Breast epithelium (tissue), 3 donors: ENCODE results near the gene POLR3B.

Experiments used
- POLR2AphosphoS5 ChIP-seq, 3 donors: sonication (generic); formaldehyde crosslinking; IDR thresholded peaks; one replicate each; pipeline ENCODE4 v1.6.1; 2017; ENCODE audit warnings: antibody characterized with exemption in 3 of 3
- TF ChIP-seq, protein P1 (sequence below), 3 donors: fragments of 450-650 bp; IDR thresholded peaks; one replicate each; pipeline ENCODE4 v1.5.1; 2016 to 2017; ENCODE audit warnings: antibody characterized with exemption in 3 of 3, mild to moderate bottlenecking in 3 of 3, moderate library complexity in 3 of 3

DNA sequence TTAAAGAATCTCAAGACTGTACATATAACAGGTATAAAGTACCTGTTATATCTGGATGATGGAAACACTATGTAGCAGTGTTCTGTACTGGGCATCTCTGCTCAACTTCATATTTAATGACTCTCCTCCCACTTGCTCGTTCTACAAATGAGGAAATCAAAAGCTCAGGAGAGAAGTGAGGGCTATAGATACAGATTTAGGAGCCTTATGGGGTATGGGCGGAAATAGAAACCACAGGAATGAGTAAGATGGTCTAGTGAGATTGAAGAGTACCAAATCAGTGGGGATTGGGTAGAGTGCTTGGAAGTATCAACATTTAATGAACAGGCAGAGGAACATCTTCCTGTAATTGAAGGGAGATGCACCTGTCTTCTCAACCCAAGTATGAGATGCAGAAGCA, 23.8 kb upstream of the POLR3B start:
- TF ChIP-seq, protein P1, sequence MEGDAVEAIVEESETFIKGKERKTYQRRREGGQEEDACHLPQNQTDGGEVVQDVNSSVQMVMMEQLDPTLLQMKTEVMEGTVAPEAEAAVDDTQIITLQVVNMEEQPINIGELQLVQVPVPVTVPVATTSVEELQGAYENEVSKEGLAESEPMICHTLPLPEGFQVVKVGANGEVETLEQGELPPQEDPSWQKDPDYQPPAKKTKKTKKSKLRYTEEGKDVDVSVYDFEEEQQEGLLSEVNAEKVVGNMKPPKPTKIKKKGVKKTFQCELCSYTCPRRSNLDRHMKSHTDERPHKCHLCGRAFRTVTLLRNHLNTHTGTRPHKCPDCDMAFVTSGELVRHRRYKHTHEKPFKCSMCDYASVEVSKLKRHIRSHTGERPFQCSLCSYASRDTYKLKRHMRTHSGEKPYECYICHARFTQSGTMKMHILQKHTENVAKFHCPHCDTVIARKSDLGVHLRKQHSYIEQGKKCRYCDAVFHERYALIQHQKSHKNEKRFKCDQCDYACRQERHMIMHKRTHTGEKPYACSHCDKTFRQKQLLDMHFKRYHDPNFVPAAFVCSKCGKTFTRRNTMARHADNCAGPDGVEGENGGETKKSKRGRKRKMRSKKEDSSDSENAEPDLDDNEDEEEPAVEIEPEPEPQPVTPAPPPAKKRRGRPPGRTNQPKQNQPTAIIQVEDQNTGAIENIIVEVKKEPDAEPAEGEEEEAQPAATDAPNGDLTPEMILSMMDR (IDR thresholded peaks at IDR 0.05) = no peak
- TF ChIP-seq POLR2AphosphoS5 (IDR thresholded peaks at IDR 0.05) = no peak
